ENCODE data around the gene USHBP1.

USHBP1 gene

DNA sequence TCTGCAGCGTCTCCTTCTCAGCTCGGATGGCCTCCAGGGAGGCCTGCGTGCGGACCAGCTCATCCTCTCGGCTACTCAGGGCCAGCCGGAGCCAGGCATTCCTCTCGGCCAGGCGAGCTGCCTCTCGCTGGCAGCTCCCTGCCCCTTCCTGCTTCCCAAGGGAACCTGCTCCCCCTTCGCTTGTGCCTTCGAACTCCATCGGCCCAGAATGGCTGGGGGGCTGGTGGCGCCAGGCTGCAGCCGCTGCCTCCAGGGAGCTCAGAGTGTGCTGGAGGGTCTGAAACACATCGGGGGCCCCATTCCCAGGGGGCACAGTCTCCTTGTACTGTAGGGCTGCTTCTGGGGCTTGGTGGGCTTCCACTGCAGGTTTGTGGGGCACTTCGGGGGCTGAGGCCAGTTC is 2.0 kb downstream of the USHBP1 start:
- DNase-seq: no peak

DNA sequence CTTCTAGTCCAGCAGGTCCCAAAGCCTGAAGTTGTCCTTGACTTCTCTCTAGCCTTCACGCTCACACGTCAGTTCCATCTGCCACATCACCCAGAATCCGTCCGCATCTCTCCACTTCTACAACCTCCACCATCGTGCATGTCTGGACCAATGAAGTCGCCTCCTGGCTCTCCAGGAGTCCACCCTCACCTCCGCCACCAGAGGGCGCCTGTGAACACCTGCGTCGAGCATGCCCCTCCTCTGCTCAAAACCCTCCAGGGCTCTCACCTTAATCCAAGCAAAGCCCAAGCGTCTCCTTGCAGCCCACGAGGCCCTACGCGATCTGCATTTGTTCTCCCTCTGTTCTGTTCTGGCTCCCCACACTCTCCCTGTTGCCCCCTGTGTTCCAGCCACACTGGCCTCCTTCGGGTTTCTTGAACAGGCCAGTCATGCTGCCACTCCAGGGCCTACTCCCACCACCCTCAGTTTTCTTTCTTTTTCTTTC is 3.7 kb downstream of the USHBP1 start:
- DNase-seq: peak; percentile 86

DNA sequence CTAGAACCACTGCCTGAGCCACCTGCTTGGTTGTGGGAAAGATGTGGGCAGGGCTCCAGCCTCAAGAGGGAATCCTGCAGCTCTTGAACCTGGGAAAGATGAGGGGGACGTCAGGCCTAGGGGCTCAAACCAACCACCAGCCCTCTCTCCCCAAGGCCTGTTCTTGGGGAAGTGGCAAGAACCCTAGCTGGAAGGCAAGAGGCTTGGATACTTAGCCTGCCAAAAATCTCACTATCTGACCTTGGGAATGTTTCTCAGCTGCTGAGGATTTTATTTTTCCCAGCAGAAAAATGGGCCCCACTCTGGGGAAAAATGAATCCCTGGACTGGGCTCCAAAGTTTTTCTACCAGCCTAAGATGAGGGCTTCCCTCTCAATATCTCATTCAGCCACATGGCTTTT is 4.6 kb downstream of the USHBP1 start:
- no peak for DNase-seq

DNA sequence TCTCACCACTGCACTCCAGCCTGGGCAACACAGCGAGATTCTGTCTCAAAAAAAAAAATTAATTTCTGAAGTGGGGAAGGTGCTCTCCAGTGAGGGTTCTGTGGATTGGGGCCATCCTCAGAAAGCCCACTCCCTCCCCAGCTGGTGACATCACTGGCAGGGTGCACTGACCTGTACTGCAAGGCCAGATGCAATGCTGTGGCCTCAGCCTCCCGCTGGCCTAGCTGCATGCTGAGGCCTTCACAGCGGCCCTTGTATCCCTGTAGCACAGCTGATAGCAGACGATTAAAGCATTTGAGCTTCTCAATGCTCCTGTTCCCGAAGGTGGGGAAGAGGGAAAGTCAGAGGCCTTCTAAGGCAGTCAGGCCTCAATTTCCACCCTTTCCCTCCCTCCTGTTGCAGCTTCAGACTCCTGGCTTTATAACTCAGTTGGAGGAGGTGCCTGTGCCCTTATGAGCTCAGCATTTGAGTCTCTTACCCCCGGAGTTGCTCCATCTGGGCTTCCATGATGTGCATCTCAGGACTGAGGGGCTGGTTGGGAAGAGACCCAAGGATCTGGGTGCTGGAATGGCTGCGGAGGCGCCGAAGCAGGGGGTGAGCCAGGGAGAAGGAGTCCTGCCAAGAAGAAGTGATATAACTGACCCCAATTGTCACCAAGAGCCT is 5.3 kb downstream of the USHBP1 start:
- DNase-seq: no peak

DNA sequence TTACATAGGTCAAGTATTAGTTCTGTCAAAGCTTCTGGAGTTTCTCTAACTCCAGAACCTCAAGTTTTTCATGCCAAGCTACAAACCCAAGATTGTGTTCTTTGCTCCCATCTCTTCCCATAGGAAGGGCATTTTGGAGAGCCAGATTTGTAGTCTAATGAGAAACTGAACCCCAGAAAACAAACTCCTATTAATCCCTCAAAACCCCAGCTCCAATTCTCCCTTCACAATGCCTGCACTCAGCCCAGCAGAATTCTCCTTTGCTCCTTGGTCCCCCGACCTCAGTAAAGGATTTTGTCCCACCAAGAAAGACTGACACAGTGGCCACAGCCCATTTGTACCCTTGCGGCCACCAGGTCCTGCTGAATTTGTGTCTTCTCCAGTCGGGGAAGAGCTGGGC is 8.4 kb downstream of the USHBP1 start:
- DNase-seq: no peak

DNA sequence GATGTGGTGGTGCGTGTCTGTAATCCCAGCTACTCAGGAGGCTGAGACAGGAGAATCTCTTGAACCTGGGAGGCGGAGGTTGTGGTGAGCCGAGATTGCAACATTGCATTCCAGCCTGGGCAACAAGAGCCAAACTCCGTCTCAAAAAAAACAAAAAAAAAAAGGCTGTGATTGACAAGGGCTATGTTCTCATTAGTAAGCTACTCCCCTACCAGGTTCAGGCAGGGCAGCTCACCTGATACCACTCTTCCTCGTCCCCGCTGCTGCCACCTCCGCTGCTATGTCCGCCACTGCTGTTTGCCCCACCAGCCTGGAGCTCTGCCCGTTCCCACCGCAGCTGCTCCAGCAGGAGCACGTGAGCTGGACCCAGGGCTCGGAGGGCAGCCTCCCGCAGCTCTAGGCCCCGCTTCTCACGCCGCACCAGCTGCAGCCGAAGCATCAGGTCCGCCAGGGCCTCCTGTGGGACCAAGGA is 9.4 kb downstream of the USHBP1 start:
- no peak for DNase-seq

DNA sequence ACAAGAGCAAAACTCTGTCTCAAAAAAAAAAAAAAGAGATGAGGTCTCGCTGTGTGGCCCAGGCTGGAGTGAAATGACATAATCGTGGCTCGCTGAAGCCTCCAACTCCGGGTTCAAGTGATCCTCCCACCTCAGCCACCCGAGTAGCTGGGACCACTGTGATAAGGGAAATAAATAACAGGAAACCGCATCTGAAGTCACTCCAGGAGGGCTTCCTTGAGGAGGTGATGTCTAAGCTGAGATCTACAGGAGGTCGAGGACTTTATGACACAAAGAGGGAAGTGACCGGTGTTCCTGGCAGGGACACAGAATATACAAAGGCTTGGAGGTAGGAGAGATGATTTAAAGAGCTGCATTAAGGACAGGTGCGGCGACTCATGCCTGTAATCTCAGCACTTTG is 9.9 kb downstream of the USHBP1 start:
- no peak for DNase-seq

DNA sequence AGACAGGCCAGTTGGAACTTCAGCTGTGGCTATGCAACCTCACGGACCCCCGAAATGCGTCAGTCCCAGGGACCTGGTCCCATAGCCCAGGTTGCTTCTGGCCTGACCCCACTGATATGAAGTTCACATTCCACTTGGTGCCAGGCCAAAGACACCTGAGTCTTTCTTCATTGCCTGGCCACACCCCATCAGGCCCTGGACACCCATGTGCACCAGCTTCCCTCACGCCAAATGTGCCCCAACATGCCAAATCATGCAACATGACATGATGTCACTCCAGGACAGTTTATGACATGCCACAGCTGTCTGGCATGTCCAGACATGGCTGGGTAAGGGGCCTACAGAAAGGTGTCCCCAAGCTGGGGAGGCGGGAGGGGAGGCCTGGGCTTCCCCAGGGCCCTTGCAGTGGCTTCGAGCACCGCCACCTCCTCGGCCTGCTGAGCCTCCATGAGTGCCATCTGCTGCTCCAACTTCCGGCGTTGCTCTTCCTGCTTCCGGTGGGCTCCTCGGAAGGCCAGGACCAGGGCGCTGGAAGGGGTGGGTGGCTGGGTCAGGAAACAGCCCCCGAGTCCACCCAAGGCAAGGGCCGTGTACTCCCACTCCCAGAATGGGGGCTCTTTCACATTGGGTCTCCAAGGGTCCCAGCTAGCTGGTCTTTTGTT is 14.5 kb downstream of the USHBP1 start:
- DNase-seq: no peak

DNA sequence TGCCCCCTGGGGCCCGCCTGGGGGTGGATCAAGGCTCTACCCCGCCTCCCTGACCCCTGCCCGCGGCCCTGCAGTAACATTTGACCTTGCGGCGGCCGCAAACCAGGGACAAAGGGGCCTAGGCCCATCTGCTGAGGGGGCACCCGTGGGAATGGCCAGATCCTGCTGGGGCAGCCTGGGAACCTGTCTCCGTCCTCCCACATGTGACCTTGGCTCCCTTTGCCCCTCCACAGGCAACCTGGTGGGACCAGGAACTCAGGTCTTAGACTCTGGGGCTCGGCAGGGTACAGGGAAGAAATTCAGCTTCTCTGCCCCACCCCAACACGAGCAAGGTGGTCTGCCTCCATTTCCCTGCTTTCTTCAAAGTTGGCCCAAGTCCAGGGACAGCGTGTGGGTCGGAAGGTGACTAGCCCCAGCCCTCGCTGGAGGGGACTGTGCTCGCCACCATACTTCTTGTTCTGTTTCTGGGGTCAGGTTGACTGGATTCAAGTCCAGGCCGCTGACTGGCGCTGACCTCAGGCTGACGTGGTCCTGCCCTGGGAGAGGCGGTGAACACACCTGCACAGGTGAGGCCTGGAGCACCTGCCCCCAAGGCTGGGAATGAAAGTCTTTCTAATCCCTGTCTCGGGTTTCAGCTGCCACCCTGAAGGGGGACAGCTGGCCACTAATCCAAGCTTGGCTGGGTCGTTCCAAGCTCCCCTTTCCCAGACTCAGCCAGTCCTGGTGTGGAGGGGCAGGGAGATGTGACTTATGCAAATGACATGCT is 16.4 kb downstream of the USHBP1 start:
- DNase-seq: no peak

DNA sequence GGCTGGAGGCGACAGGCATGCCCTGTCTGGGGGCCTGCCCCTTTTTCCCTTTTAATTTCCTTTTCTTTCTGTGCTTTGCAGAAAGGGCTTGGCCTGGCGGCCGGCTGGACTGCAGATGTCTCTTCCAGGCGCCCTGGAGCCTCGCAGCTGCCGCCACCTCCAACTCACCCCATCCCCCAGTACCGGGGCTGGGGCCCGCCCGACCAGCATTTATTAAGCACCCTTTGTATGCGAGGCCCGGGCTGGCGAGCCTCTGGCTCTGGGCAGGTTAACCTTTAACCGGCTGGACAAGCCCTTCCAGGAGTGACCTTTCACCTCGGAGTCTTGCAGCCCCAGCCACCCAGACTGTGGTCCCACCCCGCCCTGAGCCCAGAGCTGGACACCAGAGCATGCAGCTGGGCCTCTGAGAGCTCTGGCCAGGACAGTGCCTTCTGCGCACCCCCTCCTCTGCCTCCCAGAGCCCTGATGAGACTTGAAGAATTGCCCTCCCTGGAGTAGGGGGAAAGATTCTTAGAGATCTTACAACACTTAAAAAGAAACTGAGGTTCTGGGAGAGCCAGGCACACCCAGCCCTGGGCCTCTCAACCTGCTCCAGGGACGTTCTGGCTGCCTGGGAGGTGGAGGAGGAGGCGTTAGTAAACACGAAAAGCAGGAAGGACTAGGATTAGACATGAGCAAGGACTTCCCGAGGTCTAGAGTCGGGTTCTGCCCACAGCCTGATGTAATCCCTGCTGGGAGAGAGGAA is 17.7 kb downstream of the USHBP1 start:
- DNase-seq: no peak

DNA sequence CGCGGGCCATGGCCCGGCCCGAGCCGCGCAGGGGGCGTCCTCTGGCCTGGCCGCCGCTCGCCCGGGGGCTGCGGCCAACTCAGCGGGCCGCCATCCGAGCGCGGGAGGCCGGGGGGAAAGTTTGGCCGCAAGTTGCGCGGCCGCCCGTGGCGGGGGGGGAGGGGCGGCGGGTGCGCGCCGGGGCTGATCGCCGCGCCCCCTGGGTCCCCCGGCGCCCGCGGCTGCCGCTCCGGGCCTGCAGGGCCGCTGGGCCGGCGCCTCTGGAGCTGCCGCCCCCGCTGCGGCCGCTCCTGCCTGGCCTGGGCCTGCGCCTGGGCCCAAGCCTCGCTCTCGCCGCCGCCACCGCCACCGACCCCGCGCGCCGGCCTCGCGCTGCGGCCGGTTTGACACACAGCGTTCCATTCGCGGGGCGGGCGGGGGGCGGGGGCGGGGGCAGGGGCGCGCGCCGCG is 19.0 kb downstream of the USHBP1 start, which contains the start of gene NR2F6:
NR2F6 (minus strand) TSS at position 385 of the 450 bp plus-strand sequence. CDS start 699 bp downstream, outside the sequence.
- no peak for DNase-seq

DNA sequence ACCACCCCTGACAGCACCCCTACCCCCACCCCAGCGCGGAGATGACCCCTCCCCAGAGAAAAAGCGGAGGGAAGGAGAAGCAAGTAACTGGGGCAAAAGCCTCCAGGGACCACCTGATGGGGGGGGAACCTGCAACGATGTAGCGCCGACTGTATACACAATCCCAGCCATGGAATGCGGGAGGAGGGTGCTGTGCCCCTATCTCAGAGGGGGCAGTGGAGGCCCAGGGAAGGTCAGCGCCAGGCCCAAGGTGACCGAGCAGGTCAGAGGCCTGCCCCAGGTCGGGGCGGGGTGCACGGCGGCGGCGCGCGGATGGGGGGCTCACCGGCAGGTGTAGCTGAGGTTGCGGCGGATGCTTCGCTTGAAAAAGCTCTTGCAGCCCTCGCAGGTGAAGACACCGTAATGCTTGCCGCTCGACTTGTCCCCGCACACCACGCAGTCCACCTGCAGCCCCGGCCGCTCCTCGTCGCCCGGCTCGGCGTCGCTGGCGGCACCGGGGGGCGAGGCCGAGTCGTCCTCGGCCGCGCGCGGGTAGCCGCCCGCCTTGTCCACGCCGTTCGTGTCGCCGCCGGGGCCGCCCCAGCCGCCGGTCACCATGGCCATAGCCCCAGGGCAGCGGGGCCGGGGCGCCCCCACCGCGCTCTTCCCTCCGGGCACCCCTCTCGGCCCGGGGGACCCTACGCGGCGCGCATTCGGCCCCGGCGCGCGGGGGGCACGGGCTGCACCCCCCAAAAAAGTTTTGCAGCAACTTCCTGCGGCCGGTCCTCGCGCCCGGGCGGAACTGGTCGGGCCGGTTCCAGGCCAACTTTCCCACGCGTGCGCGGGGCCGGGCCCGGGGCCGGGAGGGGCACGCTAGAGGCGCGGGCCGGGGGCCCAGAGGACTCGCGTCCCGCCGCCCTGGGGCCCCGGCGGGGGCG is 19.7 kb downstream of the USHBP1 start:
- DNase-seq: no peak

DNA sequence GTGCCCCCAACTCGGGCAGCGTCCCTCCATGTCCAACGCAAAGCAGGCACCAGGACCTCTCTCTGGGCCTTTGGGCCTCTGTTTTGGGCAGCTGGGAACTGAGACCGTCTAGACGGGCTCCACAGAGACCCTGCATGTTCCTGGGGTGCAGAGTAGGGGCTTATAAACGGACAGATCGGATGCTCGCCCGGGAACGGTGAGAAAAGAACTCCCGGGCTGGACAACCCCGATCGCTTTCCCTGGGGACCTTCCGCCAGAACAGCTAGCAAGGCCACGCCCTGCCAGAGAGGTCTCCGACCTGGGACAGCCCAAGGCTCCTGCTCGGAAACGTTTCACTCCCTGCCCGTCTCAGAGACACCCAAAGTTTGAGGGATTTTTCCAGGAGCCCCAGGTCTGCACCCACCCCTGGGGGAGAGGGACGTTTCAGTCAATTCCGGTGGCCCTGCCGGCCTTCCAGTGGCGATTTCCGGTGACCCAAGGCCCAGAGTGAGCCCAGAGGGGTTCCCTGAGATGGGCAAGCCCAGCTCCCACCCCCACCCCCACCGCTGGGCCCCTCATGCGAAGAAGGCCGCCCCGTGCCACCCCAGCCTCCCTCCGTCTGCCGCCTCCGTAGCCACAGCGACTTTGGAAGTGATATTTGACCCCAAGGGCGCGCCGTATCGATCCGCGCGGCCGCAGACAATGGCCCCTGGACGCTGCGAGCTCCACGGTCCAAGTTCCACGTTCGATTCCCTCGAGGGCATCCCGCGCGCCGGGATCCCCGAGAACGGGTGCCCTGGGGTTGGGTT is 20.5 kb downstream of the USHBP1 start:
- DNase-seq: no peak

DNA sequence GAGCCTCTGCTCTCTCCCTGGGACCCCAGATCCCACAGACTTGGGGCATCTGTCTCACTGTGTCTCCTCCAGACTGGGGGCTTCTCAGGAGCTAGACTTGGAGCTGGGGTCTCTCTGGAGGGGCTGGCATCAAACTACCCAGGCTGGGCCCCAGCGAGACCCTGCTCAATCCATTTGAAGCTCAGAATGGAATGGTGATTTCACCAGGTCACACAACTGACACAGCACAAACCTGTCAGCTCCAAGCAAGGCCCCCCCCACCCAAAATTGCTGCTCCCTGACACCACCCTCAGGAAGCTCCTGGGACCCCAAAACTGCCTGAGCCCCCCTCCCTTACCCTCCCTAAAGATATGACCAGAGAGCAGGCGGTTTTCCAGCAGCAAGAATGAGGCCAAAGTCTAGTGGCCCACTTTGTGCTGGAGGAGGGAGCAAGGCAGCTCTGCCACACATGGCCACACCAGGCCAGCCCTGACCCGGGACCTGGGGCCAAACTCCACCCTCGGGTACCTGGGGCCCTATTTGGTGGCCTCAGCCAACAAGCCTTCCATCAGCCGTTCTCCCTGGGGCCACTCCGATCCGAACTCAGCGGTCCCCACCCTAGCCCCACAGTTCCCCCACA is 21.2 kb downstream of the USHBP1 start:
- DNase-seq: no peak

DNA sequence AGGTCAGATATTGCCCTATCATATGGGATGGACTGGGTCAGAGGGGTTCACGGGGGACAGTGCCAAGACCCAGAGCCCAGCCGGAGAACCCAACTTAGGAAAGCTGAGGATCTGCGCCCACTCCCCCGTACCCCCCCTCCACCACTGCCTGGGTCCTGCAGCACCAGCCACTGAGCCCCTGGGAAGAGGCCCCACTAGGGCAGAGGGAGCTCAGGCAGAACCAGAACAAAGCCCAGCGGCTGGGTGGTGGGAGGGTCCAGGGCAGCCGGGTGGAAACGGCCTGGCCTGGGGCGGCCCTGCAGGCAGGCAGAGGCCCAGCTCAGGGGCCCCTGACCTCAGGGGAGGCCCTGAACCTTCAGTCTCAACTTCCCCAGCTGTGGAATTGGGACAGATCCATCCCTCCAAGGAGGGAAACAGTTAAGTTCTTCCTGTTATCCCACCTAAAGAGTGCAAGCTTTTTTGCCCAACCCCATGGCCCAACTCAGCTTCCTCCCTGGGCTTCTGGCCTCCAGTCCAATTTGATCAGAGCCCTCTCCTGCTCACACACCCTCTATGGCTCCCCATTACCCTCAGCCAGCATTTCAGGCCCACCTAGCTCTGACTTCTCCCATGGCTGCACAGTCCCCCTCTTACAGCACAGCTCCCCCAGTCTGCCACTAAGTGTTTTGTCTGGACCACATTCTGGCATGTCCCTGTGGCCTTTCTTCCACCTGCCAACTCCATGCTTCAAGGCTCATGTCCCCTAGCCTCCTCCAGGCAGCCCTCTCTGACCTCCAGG is 21.9 kb downstream of the USHBP1 start:
- DNase-seq: no peak

DNA sequence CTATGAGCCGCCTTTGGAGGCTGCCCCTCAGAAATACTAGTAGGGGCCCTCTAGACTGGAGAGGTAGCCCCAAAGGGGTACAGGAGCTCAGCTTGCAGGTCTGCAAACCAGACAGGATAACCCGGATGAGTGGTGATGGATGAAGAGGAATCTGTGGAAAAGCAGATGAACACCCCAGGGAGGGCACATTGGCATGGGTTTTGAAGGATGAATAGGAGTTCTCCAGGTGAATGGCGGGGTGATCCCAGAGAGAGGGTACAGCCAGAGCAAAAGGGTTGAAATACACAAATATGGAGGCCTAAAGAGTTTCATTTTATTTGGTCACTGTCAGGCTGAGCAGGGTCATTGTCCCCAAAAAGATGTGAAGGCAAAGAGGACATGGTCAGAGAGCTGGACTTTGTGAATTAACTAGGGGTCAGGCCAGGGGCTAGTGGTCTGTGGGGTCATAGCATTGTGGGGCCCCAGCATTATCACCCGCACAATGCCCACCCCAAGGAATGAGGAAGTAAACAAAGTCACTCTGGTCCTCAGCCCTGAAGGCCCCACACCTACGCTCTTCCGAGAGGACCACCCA is 23.6 kb downstream of the USHBP1 start:
- DNase-seq: no peak

DNA sequence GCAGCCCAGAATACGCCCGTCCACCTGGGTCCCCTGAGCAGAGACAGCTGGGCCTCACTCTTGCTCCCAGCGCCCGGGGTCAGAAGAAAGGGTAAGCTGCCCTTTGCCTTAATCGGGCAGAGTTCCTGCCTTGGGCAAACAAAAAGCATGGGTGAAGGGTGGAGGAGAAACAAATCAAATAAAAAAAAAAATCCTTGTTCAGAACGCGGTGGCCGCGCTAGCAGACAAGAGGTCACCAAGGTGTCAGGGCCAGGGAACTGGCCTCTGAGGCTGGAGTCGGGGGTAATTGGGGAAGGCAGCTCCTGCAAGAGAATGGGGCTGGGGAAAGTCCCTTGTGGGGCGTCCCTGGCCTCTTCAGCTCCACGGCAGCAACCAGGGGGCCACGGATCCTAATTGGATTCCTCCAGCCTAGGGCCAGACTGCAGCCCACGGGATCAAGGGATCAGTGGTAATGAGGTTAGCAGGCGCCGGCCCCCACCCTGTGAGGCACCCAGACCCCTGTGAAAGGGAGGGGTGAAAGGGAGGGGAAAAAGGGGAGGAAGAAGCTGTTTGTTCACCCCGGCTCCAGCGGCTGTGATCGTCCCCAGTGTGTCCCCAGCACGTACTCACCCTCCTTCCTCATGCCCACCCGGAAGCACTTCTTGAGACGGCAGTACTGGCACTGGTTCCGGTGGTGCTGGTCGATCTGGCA is 24.3 kb downstream of the USHBP1 start:
- no peak for DNase-seq
